ENCODE results near the gene F11R. TPM values are rescaled to one million over a fixed set of nuclear protein-coding genes. Genes with fewer than 3 reads are reported as not detected.

F11R gene
- polyA plus RNA-seq, 1 experiment, result 1.8 TPM

DNA sequence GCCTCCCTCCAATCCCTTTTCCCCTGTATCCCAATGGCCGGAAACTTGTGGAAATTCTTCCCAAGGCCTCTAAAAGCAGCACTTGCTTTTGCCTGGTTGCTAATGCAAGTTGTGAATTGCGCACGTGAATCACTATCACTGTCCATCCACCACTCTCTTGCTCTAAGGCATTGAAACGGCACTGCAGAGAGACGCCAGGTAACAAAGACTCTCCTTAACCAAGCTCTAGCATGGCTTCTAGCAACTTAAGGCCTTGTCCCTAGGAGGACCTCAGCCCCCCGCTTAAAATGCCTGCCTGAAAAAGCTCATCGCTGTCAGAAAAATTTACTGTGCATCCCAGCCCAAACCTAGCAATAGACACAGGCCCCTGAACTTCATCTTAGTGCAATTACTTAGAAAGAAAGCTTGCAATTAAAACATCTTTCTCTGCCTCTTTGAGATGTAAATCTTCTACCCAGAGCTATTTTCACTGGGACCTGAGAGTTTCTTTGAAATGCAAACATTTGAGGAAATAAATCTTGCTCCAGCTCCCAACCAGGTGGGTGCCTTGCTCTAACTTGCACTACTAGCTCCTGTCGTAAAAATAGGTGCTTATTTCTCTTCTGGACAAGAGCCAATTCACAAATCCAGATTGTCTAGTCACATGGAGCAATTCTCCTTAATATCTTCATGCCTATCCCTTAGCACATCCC is 33.4 kb downstream of the F11R start:
- DNase-seq (ENCODE audit: low read depth), result no peak
- CTCF ChIA-PET, result interaction anchor here (0.6 to 1.9 kb wide), 4 partner anchors 10 to 152 kb away, joined by 3 to 7 read pairs (median 4); partner anchors contain the start of gene KLHDC9
- Histone ChIP-seq H3K4me3 (ENCODE audit: low read depth, low read length) (no peak overlapping the region), H3K27me3 (ENCODE audit: control insufficient read depth, insufficient read depth, low read length) (no peaks in the 10 kb centered on the region), H3K36me3 (ENCODE audit: control insufficient read depth, insufficient read depth, low read length) (no peaks in the 10 kb centered on the region)
- TF ChIP-seq, protein P1, sequence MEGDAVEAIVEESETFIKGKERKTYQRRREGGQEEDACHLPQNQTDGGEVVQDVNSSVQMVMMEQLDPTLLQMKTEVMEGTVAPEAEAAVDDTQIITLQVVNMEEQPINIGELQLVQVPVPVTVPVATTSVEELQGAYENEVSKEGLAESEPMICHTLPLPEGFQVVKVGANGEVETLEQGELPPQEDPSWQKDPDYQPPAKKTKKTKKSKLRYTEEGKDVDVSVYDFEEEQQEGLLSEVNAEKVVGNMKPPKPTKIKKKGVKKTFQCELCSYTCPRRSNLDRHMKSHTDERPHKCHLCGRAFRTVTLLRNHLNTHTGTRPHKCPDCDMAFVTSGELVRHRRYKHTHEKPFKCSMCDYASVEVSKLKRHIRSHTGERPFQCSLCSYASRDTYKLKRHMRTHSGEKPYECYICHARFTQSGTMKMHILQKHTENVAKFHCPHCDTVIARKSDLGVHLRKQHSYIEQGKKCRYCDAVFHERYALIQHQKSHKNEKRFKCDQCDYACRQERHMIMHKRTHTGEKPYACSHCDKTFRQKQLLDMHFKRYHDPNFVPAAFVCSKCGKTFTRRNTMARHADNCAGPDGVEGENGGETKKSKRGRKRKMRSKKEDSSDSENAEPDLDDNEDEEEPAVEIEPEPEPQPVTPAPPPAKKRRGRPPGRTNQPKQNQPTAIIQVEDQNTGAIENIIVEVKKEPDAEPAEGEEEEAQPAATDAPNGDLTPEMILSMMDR (IDR thresholded peaks at IDR 0.05; ENCODE audit: insufficient read depth, low read depth, low read length), result no peak
- POLR2A ChIA-PET, result no interaction called here

DNA sequence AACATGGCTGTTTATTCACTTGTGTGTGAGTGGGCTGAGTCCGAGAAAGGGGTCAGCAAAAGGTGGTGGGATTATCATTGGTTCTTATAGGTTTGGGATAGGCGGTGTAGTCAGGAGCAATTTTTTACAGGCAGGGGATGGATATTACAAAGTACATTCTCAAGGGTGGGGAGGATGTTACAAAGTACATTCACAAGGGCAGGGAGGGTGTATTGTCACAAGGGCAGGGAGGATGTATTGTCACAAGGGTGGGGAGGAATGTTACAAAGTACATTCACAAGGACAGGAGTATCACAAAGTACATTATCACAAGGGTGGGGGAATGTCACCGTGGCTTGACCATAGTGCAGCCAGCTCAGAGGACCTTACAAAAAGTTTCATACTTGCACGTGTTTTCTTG is 35.2 kb downstream of the F11R start:
- Histone ChIP-seq H3K36me3 (ENCODE audit: control insufficient read depth, insufficient read depth, low read length) (no peaks in the 10 kb centered on the region), H3K4me3 (ENCODE audit: low read depth, low read length) (no peak overlapping the region), H3K27me3 (ENCODE audit: control insufficient read depth, insufficient read depth, low read length) (peaks cover 3% of the 10 kb centered on the region)
- POLR2A ChIA-PET, result no interaction called here
- TF ChIP-seq, protein P1 (IDR thresholded peaks at IDR 0.05; ENCODE audit: insufficient read depth, low read depth, low read length), result no peak
- DNase-seq (ENCODE audit: low read depth), result no peak
- CTCF ChIA-PET, result no interaction called here

DNA sequence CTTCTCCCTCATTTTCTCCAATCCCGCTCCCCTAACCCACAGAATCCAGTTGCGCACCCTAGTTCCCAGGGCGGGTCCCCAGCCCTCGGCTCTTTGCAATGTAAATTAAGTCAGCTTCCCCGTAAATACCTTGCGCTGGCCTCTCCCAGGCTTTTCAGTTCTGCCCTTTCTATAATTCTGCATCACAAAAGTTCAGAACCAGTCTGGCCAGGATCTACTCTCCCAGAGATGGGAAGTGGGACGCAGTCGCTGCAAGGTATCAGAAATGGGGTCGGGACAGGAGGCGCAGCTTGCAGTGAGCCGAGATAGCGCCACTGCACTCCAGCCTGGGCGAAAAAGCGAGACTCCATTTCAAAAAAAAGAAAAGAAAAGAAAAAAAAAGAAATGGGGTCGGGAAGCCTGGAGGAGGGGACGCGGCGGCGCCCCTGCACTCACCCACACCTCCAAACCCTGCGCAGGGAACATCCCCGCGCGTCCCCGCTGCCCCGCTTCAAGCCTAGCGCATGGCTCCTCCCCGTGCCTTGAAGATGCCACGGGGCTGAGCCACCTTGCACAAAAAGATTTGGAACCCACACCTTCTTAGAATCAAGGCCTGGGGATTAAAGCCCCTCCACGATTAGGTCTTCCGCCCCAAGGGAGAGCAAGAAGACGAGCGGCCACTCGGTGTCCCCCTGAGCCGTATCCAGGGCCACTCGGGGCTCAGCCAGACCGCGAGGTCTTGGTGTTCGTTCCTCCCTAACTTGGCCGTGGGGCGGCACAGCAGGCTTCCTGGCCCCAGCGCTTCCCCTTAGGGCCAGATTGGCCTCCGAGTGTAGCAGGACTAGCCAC is 39.2 kb downstream of the F11R start:
- ChIA-PET CTCF (interaction anchor here (1.0 kb wide), 1 partner anchor 9 kb away, joined by 4 read pairs; no protein-coding TSS in a partner anchor), POLR2A (no interaction called here)
- H3K27me3 ChIP-seq (ENCODE audit: control insufficient read depth, insufficient read depth, low read length), result peaks cover 4% of the 10 kb centered on the region
- H3K36me3 ChIP-seq (ENCODE audit: control insufficient read depth, insufficient read depth, low read length), result no peaks in the 10 kb centered on the region
- no peak overlapping the region for H3K4me3 ChIP-seq (ENCODE audit: low read depth, low read length)
- DNase-seq (ENCODE audit: low read depth), result no peak
- TF ChIP-seq, protein P1 (IDR thresholded peaks at IDR 0.05; ENCODE audit: insufficient read depth, low read depth, low read length), result no peak

DNA sequence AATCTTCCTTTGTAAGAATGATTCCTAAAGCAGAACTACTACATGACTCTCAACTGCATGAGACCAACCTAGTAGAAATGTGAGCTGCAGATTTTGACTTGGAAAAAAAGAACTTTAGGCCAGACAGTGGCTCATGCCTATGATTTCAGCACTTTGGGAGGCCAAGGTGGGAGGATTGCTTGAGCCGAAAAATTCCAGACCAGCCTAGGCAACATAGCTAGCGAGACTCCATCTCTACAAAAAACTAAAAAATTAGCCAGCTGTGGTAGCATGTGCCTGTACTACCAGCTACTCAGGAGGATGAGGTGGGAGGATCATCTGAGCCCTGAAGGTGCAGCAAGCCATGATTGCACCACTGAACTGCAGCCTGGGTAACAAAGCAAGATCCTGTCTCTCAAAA is 41.7 kb downstream of the F11R start:
- DNase-seq (ENCODE audit: low read depth), result no peak
- H3K4me3 ChIP-seq (ENCODE audit: low read depth, low read length), result no peak overlapping the region
- H3K36me3 ChIP-seq (ENCODE audit: control insufficient read depth, insufficient read depth, low read length), result no peaks in the 10 kb centered on the region
- H3K27me3 ChIP-seq (ENCODE audit: control insufficient read depth, insufficient read depth, low read length), result peaks cover 4% of the 10 kb centered on the region
- POLR2A ChIA-PET, result no interaction called here
- CTCF ChIA-PET, result interaction anchor here (2.8 kb wide), 1 partner anchor 11 kb away, joined by 9 read pairs; no protein-coding TSS in a partner anchor
- TF ChIP-seq, protein P1 (IDR thresholded peaks at IDR 0.05; ENCODE audit: insufficient read depth, low read depth, low read length), result no peak

DNA sequence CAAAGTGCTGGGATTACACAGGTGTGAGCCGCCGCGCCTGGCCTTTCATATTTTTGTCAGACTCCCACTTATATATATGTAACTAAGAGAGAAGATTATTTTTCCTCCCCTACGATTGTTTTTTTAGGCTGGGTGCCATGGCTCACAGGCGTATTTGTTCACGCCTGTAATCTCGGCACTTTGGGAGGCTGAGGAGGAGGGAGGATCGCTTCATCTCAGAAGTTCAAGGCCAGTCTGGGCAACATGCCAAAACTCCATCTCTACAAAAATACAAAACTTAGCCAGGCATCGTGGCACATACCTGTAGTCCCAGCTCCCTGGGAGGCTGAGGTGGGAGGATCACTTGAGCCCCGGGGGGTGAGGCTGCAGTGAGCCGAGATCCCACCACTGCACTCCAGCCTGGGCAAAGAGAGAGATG is 42.4 kb downstream of the F11R start:
- ChIA-PET POLR2A (no interaction called here), CTCF (interaction anchor here (0.6 to 2.8 kb wide), 3 partner anchors 10 to 13 kb away, joined by 3 to 9 read pairs (median 4); no protein-coding TSS in a partner anchor)
- peaks cover 4% of the 10 kb centered on the region for H3K27me3 ChIP-seq (ENCODE audit: control insufficient read depth, insufficient read depth, low read length)
- no peaks in the 10 kb centered on the region for H3K36me3 ChIP-seq (ENCODE audit: control insufficient read depth, insufficient read depth, low read length)
- TF ChIP-seq, protein P1 (IDR thresholded peaks at IDR 0.05; ENCODE audit: insufficient read depth, low read depth, low read length), result no peak
- H3K4me3 ChIP-seq (ENCODE audit: low read depth, low read length), result no peak overlapping the region
- DNase-seq (ENCODE audit: low read depth), result no peak
